Prostate gland (tissue), 2 donors: ENCODE measurements around the gene STAMBPL1. TPM values are rescaled to one million over a fixed set of nuclear protein-coding genes. Genes with fewer than 3 reads are reported as not detected.
"Not testable (repeated sequence)": the region's sequence is repeated elsewhere in the genome, so short reads cannot be mapped to it uniquely, and the experiment has no call there.

ENCODE experiments used
- DNase-seq: peaks from one replicate; pipeline ENCODE4 v3.0.0-alpha.2; 2019; ENCODE audit warnings: low spot score
- H3K27ac ChIP-seq, 2 donors: fragments of 200-600 bp; sonication (generic); 2 replicates each; pipeline ENCODE4 v1.5.1; 2017 to 2019
- H3K27me3 ChIP-seq: fragments of 200-600 bp; sonication (generic); replicated peaks from 2 replicates; pipeline ENCODE4 v1.5.1; 2019; ENCODE audit not compliant: insufficient read depth
- H3K36me3 ChIP-seq, 2 donors: fragments of 200-600 bp; sonication (generic); 1 replicate in 1 of 2; 2 replicates in 1 of 2; pipeline versions ENCODE4 v1.5.1 to v1.8.1; 2017 to 2019
- H3K4me1 ChIP-seq: fragments of 200-600 bp; sonication (generic); replicated peaks from 2 replicates; pipeline ENCODE4 v1.5.1; 2019
- H3K4me3 ChIP-seq, 2 donors: fragments of 200-600 bp; sonication (generic); 2 replicates each; pipeline ENCODE4 v1.5.1; 2017 to 2019
- H3K9me3 ChIP-seq: fragments of 200-600 bp; sonication (generic); 2 replicates; pipeline ENCODE4 v1.5.1; 2017
- CTCF ChIP-seq, 4 experiments: fragments of 200-600 bp in 2 of 4; fragments of 450-650 bp in 2 of 4; sonication (generic) in 2 of 4; IDR thresholded peaks; 1 replicate in 3 of 4; 2 replicates in 1 of 4; pipeline ENCODE4 v1.5.1; 2016 to 2019; ENCODE audit warnings: antibody characterized with exemption in 4 of 4, mild to moderate bottlenecking in 2 of 4, moderate library complexity in 2 of 4
- POLR2A ChIP-seq: fragments of 450-650 bp; IDR thresholded peaks from one replicate; pipeline ENCODE4 v1.6.1; 2016; ENCODE audit warnings: antibody characterized with exemption, mild to moderate bottlenecking
- POLR2AphosphoS5 ChIP-seq: sonication (generic); formaldehyde crosslinking; IDR thresholded peaks from one replicate; pipeline ENCODE4 v1.6.1; 2017; ENCODE audit warnings: antibody characterized with exemption
- WGBS: methylation state at CpG from one replicate; pipeline ENCODE4 v1.1.5; 2018; 5-methylcytosine and 5-hydroxymethylcytosine counted together
- intact Hi-C: fragments of 100-400 bp; cut with DNase I; formaldehyde crosslinking; loops from one replicate; pipeline ENCODE4 v1.14.2; 2022
- total RNA-seq, 2 donors: library from RNA; depleted of rRNA; stranded (reverse); fragments of >200 nt; gene quantifications; one replicate each; pipeline ENCODE4 v1.1.0, GENCODE V29; 2016

Gene STAMBPL1
- total RNA-seq, 2 donors from 2014 or later, result 3.6 to 5.8 TPM

- intact Hi-C loops, result no loop called here
- Histone ChIP-seq H3K36me3 (no peaks in the 10 kb centered on the region), H3K4me3 (no peak overlapping the region), H3K27ac (no peak overlapping the region), H3K27me3 (no peaks in the 10 kb centered on the region), H3K9me3 (no peaks in the 10 kb centered on the region), H3K4me1 (no peaks in the 10 kb centered on the region)
- TF ChIP-seq CTCF (IDR thresholded peaks at IDR 0.05) (no peak), POLR2AphosphoS5 (no peak), POLR2A (no peak)
- WGBS, result 69% methylated on average over 1 of the region's 1 CpG
- no peak for DNase-seq
Observed at GRCh38 chr10:88931548-88931947, 51.5 kb downstream of the STAMBPL1 start.

DNA sequence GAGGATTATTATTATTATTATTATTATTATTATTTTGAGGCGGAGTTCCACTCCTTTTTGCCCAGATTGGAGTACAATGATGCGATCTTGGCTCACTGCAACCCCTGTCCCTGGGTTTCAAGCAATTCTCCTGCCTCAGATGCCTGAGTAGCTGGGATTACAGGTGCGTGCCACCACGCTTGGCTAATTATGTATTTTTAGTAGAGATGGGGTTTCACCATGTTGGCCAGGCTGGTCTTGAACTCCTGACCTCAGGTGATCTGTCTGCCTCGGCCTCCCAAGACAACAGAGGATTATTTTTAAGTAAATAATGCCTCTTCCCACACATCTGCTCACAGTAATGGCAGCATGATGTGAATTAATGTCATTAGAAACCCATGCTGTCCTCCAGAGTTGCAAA is 52.0 kb downstream of the STAMBPL1 start:
- not testable (repeated sequence) for H3K27me3 ChIP-seq, H3K4me1 ChIP-seq, H3K4me3 ChIP-seq, DNase-seq, H3K27ac ChIP-seq, H3K9me3 ChIP-seq, H3K36me3 ChIP-seq
- WGBS, result 81% methylated on average over 5 of the region's 5 CpGs
- intact Hi-C loops, result loop anchor here (1.0 kb wide), 1 partner anchor 97 kb away; no protein-coding TSS in a partner anchor

GRCh38 chr10:88932539-88933256 is 52.7 kb downstream of the STAMBPL1 start:
- intact Hi-C loops, result loop anchor here (1.0 kb wide), 1 partner anchor 97 kb away; no protein-coding TSS in a partner anchor
- no peaks in the 10 kb centered on the region for H3K36me3 ChIP-seq
- H3K27ac ChIP-seq, result peak overlapping the region in 1 of 2 donors; percentile 25
- 39% methylated on average over 7 of the region's 7 CpGs for WGBS
- no peaks in the 10 kb centered on the region for H3K9me3 ChIP-seq
- H3K4me1 ChIP-seq, result no peaks in the 10 kb centered on the region
- DNase-seq, result peak; percentile 72
- H3K27me3 ChIP-seq, result no peaks in the 10 kb centered on the region
- TF ChIP-seq POLR2AphosphoS5 (peak; percentile 77), CTCF (IDR thresholded peaks at IDR 0.05) (peak; percentile 77 to 95 (median 88)), POLR2A (no peak)
- no peak overlapping the region for H3K4me3 ChIP-seq

- no peak overlapping the region for H3K27ac ChIP-seq
- no peaks in the 10 kb centered on the region for H3K27me3 ChIP-seq
- H3K4me1 ChIP-seq, result no peaks in the 10 kb centered on the region
- TF ChIP-seq CTCF (IDR thresholded peaks at IDR 0.05) (no peak), POLR2A (no peak), POLR2AphosphoS5 (no peak)
- intact Hi-C loops, result no loop called here
- H3K36me3 ChIP-seq, result no peaks in the 10 kb centered on the region
- DNase-seq, result no peak
- WGBS, result 91% methylated on average over 2 of the region's 2 CpGs
- no peaks in the 10 kb centered on the region for H3K9me3 ChIP-seq
- H3K4me3 ChIP-seq, result no peak overlapping the region
Observed at GRCh38 chr10:88933564-88933963, 53.5 kb downstream of the STAMBPL1 start.

DNA sequence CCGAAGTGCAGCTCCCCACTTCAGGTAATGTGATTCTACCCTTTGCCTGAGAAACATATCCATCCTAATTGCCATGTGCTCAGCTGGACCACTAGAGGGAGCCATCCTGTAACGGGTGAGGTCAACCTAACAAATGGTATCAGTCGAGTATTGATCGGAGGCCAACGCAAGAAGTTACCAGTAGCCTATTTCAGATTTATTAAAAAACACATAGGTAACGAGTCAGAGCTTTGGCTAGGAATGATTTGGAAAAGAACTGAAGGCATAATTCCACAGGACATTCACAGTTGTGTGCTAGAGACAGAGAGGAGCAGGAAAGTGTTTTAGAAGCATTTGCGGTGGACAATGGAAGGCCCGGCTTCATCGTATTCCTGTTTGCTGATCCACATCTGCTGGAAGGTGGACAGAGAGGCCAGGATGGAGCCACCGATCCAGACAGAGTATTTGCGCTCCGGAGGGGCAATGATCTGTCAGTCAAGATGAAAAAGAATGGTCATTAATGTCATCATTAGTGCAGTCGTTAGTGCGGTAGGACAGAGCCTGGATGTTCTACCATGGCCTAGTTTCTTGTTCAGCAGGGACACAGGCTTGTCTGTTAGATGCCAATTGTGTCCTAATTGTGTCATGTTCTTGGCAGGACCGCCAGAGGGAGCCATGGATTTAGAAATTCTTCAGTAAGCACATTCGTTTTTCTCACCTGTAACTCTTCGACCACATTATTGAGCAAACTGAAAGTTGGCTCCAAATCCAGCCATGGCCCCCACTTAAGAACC is 55.0 kb downstream of the STAMBPL1 start:
- H3K4me1 ChIP-seq, result no peaks in the 10 kb centered on the region
- TF ChIP-seq CTCF (IDR thresholded peaks at IDR 0.05), result peak; percentile 67 to 88 (median 79)
- peak; percentile 60 for TF ChIP-seq POLR2AphosphoS5
- no peak for TF ChIP-seq POLR2A
- intact Hi-C loops, result loop anchor here (5.0 kb wide), 1 partner anchor 272 kb away; the partner anchor contains the start of gene CH25H
- peak; percentile 80 for DNase-seq
- WGBS, result 24% methylated on average over 17 of the region's 17 CpGs
- H3K27me3 ChIP-seq, result no peaks in the 10 kb centered on the region
- no peaks in the 10 kb centered on the region for H3K9me3 ChIP-seq
- no peaks in the 10 kb centered on the region for H3K36me3 ChIP-seq
- no peak overlapping the region for H3K4me3 ChIP-seq
- H3K27ac ChIP-seq, result peak overlapping the region in 1 of 2 donors; percentile 60
